Measurements from ENCODE around the gene LAMP5.

The LAMP5 gene

DNA sequence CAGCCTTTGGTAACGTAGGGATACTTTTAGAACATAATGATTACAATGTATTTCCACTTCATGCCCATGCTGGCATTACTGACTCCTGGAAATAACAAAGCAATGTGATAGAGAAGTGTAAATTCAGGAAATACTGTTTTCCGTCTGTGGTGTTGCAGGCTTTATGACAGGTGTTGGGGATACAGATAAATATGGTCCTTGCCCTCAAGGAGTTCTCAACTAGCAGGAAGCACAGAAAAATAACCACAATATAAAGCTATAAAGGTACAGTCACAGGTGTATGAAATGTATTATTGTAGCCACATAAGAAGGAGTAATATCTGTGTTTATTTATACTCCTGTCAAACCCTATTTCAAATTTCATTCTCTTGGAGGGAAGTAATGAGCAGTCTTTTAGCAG lies 12.9 kb upstream of the LAMP5 start:
- DNase-seq, result no peak

DNA sequence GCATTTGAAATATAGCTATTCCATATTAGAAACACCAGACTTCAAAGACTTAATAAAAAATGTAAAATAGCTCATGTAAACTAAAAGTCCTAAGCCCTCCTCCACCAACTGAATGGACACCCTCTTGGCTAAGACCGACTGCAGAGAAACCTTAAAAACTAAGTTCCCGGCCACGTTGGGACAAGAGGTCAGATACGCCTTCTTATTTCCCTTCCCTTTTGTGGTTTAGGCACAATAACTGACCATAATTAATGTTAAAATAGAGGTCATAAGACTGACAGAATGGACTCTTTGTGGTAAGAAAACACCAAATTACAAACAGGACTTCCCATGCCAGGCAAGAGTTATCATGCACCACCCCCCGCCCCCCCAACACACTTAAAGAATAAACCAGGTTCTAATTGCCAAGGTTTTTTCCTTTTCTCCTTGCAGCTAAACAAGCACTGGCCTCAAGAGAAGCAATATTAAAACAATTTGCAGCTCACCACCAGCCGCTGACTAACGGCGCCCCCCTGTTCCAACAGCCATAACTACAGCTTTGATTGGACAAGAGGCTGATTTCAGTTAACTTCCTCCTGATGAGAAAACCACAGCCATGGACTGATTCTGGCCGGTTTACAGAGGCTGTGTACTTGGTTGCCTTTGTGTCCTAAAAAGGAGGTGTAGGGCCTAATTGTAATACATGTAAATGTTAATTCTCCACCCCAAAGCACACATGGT lies 10.7 kb upstream of the LAMP5 start:
- DNase-seq, result peak; percentile 60

DNA sequence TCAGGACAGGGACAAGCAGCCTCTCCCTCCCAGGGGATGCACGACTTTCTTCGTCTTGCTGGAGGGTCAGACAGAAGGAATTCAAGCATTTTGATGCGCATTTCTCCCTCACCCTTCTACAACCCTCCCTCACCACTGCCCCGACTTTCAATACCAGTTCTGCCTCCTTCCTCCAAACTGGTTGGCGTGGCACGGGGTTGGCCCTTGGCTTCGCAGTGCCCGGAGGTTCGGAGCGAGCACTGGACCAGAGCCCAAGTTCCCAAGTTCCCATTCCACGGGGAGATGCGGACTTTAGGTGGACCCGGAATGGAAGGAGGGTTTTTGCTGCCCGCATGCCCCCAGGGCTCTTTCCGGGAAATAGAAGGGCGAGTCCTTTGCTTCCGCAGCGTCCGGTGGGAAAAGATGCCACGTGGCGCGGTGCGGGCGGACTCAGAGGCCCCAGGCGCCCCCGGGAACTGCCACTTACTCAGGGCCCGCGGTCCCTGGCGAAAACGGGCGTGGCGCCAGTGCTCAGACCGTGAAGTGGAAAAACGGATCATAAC lies 8.0 kb upstream of the LAMP5 start:
- peak; percentile 34 for DNase-seq

DNA sequence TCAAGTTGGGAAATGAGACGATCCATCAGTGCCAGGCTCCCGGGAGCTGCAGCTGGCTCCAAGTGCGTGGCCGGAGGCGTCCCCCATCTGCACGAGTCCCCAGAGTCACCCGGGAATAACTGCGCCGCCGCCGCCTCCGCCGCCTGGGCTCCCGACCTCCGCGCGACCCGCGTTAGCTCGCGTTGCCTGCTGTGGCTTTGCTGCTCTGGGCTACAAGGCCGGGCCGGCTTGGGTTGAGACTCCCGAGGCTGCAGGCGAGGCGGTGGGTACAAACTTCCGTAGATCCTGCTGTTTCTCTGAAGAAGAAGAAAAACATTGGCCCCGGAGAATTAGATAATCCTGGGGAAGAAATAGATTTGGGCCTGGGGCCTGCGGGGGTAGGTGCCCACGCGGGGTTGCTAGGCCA lies 7.4 kb upstream of the LAMP5 start:
- no peak for DNase-seq

DNA sequence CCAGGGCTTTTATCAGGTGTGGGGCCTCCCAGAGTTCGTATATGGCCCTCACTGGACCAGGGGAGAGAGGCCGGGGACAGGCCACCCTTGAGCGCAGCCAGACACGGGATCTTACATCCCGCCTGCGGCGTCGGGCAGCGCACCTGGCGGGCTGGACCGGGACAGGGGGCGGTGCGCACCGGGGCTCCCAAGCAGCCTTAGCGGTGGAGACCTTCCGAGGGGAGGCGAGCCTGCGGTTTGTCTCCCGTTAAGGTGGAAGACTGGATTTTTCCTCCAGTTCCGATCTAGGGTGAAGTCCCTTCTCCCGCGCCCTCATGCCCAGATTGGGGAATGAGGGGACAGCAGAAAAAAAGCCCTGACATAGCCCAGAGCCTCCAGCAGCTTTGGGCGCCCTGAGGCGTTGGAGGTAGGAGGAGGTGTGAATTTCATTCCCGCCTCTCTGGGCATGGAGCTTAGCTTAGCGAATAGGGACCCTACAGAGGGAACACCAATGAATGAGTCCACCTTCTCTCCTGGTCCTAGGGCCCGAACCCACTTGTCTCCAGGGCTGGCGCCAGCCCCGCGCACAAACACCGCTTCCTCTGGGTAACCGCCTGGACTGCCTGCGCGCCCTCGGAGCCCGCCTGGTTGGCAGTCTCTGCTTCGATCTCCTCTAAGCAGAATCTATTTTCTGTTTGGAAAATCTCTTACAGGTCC lies 6.7 kb upstream of the LAMP5 start:
- DNase-seq, result no peak

DNA sequence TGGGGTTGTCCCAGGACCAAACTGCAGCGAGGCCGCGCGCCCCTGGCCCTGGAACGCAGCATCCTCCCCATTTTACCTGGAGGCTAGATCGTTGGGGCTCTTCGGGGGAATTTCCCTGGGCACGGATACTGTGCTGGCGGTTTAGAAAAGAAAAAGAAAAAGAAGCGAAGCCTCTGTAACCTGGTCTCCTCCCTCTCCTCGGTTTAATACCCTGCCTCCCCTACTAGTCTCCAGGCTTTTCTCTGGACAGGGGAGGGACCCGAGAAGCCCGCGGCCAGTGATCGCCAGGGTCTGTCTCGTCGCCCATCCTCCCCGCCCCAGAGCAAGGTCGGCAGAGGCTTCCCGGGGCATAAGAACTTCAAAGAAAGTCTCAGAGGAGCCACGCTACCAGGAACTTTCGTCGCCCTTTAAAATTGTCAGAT lies 6.1 kb upstream of the LAMP5 start:
- DNase-seq, result no peak

DNA sequence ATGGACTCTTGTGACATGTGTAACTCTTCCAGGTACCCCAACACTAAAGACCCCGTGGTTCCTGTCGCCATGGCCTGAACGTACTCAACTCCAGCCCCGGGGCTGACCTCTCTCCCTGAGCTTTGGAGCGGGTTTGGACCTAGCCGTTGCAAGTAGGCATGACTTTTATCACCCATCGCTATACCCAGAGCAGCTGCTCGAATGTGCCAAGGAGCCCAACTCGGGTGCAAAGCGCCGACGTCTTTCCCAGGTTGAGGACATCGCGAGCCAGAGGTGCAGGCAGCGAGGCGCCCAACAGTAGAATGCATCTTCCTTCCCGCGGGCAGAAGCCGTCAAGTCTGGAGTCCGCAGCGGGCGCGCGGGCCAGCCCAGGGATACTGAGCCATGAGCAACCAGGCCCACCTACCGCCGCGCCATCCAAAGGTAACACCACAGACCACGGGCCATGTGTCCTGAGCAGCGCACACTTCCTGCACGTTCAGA lies 5.7 kb upstream of the LAMP5 start:
- DNase-seq, result no peak

DNA sequence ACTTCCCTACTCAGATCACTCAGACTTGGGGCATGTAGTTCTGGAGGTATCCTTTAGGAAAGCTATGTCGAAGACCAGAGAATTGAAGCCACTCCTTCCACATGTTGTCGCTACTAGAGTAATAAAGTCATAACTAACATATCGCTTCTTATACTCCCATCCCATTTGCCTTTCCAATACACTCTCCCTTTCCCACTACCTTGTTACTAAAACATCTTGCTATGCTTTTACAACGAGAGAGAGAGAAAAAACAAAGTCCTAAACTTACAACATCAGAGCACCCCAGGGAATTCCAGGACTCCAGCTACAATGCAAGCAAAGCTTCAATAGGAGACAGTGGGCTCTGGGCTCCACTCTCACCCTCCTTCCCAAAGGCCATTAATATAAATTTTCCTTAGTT lies 5.1 kb upstream of the LAMP5 start:
- DNase-seq, result no peak

DNA sequence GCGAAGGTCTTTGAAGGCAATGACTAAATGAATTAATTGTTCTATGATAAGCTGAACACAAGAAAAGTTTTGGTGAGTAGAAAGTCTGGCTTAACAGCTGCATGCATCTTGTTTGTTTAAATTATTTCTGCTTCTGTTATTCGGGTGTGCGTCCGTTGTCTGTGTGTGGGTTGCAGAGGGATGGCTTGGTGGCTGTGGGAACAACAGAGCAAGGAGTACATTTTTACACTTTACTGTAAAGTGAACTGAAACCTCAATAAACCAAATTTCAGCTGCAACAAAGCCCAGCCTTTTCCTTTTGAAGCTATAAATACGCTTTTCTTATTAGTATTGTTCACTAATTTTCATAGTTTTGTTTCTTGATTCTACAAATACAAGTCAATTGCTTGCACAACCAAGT lies 3.5 kb upstream of the LAMP5 start:
- DNase-seq, result no peak

DNA sequence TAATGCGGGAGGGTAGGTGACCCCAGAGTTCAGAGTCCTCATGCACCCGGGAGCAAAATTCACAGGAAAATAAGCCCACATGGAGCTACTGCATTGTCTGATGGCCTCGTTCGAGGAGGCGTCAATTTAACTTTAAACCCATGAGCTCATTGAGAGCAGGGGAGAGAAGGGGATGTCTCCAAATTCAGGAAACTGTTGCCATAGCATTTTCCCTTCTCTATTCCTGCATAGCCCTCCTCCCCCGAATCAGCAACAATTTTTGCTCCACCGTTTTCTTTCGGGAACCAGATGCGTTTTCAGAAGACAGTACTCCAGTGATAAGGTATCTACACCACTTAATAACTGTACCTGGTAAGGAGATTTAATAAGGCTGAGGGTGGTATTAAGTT lies 324 bp upstream of the LAMP5 start:
- DNase-seq, result no peak

DNA sequence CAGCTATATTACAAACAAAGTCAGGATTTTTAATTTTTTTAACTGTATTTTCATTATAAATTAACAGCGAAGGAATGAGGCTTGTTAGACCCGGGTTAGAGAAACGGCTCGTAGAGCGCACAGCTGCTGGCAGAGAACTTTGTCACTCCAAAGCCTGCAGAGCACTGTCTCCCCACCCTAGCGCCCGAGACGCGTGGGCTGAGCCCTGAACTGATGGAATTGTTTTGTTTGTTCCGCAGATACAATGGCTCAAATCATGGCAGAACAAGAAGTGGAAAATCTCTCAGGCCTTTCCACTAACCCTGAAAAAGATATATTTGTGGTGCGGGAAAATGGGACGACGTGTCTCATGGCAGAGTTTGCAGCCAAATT lies 810 bp downstream of the LAMP5 start:
- no peak for DNase-seq

DNA sequence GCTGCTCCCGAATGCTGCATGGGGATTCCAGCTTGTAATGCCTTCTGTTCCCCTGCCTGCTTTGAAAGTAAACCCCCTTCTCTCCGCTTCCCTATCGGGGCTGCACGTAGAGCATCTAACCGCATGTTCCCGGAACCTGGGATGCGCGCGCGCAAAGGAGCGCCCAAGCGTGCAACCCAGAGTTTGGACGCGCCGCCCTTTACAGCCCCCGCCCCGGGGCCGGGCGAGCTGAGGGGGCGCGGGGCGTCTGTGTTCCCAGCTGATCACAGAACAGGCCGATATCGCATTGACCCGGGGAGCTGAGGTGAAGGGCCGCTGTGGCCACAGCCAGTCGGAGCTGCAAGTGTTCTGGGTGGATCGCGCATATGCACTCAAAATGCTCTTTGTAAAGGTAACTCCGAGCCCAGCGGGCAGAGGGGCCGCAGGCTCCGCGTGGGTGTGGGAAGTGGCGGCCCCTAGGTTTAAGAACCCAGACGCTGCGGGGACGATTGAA lies 1.4 kb downstream of the LAMP5 start:
- peak; percentile 30 for DNase-seq

DNA sequence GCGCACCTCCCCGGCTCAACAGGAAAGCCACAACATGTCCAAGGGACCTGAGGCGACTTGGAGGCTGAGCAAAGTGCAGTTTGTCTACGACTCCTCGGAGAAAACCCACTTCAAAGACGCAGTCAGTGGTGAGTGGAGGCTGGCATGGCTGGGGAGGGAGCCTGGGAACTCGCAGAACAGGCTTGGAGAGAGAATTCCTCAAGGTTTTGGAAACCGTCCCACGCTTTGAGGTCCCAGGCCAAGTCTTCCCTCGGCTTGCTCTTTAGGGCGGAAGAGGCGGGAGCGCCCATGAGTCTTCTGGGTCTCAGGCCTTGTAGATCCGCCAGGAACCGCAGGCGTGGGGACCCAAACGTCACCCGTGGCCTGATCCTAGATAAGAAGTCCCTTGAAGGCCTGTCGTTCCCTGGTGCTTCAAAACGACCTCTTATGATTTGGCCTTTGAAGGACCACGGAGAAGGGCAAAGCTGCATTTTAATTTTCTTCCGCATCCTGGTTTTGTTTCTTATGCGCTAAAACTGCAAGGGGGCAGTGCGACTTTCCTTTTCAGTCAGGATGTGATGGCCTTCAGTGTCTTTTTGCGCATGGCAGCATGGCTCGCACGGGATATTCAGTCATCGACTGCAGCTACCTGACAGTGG lies 2.0 kb downstream of the LAMP5 start:
- DNase-seq, result peak; percentile 56

DNA sequence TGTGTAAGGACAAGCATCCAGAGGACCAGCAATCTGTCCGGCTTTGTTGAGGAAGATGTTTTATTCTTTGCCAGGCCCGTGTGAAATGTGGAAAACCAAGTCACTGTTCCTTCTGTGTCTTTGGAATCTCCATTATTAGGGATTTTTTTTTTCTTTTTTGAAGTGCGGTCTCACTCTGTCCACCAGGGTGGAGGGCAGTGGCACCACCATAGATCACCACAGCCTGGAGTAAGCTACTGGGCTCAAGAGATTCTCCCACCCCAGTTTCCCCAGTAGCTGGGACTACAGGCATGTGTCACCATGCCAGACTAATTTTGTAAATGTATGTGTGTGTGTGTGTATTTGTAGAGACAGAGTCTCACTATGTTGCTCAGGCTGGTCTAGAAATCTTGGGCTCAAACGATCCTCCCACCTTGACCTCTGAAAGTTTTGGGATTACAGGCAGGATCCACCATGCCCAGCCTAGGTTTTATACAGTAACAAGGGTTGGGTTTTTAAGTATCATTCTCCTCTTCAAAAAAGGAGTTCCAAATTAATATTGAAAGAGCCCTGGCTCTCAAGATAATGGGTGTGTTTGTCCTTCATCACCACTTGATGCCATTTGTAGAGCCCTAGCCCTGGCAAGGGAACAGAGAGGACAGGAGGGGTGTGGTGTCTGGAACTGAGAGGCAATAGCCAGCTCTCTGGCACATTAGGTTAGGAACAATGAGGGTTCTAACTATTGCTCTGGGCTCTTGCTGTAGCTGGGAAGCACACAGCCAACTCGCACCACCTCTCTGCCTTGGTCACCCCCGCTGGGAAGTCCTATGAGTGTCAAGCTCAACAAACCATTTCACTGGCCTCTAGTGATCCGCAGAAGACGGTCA lies 3.1 kb downstream of the LAMP5 start:
- no peak for DNase-seq

DNA sequence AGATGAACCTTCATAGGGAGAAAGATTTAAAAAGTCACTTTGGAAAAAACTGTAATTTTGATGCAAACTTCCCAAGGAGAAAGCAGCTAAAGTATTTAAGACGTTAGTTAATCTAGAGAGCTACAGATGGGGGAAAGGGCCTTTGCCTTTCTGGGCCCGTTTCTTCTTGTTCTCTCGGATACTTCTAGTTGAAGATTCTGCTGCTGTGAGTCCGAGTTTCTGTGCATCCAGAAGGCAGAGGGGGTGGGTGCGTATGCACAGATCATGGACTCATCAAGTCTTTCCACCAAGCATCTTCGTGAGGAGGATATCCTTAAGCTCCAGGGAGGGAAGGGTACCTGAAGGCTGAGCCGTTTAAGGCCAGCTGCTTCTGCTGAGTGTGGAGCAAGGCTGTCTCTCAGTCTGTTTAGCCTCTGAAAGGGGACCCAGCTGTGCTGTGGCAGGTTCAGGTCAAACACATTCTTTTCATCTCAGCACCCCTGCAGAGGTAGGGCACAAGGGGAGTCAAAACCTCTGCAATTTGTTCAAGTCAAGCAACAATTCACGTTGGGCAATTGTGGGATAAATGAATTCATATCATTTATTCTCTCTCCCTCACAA lies 4.3 kb downstream of the LAMP5 start:
- DNase-seq, result no peak

DNA sequence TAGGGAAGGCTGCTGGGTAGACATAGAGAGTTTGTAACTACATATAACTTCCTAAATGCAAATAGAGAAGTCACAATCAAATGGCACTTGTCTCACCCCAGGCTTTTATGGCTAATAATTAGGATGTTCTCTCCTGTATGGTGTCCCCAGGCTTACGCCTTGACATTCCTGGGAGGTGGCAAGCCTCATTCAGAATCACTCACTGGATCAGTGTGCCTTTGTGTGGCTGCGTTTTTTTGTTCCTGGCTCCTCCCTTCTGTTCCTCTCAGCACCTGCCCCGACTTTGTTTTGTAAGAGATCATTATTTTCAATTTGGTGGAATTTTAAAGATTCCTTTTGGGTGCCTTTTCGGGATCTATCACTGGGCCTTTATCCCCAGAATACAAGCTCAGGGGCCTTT lies 5.7 kb downstream of the LAMP5 start:
- no peak for DNase-seq

DNA sequence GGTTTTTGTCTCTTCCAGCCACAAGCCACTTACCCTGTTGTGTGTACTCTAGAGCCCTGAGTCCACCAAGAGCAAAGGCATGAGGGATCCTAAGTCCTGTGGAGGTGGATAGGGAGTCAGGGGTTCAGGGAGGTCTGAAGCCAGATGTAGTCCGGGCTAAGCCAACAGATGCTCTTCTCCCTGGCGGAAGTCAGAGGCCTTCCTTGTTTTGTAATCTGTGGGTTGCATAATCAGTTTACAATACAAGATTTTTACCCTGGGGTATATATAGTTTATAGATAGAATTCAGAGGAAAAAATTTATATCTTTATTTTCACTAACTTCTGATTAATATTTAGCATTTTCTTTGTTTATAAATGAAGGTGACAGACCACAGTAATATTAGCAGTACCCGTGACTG lies 9.2 kb downstream of the LAMP5 start:
- peak; percentile 46 for DNase-seq

DNA sequence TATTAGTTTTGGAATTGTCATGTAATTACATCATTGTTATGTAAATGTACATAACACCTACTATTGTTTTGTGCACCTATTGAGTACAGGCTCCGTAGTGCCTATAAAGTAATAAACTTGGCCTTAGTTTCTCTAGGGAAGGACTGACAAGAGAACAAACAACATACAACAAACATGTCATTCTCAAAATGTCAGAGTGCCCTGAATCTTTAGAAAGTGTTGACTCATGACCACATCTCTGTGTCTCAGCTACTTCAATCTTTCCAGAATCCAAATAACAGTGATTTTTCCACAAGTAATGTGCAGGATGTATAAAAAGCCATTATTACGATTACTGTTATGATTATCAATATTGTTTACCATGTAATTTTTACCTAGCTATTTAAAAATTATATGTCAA lies 17.2 kb downstream of the LAMP5 start:
- no peak for DNase-seq

DNA sequence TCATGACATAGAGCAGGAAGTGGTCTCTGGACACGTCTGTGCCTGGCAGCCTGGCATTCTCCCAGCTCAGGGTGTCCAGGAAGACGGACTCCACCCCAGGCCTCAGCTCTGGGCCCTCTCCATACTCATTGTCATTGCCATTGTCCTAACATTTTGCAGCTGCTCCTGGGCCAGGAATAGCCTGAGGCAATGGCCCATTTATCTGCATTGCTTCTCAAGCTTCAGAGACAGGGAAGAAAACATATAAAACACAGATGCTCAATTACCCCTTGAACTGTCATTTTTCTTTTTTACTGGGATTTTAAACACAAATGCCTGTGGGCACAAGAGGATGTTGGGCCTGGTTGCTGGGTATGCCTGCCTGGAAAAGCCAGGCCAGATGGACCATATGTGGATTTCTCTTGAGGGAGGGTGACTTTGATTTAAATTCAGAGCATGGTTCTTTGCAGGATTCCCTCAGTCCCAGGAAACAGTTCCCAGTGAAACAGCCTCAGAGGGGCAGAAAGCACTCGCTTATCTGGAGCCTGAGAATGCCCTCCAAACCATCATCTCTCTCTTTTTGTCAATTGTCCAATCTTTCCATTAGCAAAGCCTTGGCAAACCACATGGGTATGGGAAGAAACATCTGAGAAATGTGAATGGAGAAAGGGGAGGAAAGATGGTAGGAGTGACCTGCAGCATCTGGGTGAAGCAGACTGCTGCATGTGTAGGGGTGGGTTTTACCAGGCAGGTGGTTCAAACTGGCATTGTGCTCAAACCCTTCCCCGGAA lies 17.9 kb downstream of the LAMP5 start:
- no peak for DNase-seq

DNA sequence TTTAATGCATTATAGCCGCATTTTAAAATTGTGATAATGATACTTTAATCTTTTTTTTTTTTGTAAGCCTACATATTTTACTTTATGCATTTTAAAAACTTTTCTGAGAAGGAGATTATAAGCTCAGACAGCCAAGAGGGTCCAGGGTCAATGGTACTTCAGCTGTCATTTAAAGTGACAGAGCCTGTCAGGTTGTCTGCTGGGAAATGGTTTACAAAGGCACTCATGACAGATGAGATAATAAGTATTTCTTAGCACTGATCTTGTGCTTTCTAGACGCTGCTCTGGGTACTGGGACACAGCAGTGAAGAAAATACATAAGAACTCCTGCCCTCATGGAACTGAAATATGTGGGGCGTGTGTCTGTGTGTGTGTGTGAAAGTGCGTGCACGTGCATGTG lies 19.6 kb downstream of the LAMP5 start:
- no peak for DNase-seq

DNA sequence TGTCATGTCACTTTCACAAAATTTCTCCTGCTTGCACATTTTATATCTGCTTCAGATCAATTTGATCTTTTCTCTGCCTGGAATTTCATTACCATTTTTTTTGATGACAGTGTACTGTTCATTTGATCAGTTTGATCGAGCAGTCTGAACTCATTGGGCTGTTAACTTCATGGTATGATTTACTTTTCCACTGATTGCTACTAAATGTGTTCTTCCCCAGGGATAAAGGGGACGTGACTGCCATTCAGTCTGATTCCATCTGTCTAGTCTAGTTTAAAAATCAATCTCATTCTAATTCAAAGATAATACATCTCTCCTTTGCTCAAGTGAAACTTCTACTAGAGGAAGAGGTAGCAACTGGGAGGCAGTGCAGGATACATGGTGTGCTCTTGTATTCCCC lies 21.1 kb downstream of the LAMP5 start:
- no peak for DNase-seq

DNA sequence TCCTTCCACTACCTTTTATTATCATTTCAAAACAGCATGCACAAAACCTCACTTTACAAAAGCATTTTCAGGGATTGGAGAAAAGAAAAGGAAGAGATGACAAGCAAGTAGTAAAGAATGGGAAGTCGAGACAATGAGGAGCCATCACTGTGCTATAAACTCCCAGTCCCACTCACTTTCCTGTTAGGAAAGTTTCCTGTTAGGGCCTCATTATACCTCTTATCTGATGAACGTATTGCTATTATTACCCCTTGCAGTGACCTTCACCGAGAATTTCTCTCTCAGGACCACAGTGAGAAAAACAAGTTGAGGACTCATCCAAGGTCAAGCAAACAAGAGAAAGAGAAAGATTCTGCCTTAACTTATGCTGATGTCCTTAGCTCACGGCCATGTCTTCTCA lies 28.8 kb downstream of the LAMP5 start:
- DNase-seq, result no peak
